ENCODE data around the gene SMAD2.

DNA sequence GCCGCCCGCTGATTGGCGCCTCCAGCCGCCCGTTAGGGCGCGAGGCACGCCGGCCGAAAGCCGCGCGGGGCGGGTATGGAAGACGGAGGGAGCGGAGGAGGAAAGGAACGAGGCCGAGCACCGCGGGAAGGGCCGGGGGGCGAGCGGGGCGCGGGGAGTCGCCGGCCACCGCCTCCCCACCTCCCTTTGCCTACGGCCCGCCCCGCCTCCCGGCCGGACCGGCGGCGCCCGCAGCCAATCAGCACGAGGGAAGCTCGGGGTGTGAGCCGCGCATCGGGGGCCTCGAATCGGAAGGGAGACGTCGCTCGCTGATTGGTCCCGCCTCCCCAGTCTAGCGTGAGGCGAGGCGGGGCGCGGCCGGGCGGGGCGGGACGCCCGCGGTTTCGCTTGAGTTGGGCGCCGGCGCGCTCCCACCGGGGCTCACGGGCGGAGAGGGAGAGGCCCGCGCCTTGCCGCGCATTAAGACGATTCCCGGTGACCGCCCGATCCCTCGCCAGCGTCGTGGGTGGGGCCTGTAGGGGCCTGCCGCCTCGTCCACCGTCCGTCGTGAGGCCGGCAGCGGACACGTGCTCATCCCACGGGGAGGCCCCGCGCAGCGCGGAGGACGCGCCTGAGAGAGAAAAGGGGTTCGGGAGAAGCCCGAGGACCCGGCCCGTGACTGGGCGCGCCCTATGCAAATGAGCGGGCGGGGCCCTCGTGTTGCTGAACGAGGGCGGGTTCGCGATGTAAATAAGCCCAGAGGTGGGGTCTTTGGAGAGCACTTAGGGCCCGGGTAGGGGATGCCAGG lies 665 bp upstream of the SMAD2 start:
- TF ChIP-seq, protein P1, sequence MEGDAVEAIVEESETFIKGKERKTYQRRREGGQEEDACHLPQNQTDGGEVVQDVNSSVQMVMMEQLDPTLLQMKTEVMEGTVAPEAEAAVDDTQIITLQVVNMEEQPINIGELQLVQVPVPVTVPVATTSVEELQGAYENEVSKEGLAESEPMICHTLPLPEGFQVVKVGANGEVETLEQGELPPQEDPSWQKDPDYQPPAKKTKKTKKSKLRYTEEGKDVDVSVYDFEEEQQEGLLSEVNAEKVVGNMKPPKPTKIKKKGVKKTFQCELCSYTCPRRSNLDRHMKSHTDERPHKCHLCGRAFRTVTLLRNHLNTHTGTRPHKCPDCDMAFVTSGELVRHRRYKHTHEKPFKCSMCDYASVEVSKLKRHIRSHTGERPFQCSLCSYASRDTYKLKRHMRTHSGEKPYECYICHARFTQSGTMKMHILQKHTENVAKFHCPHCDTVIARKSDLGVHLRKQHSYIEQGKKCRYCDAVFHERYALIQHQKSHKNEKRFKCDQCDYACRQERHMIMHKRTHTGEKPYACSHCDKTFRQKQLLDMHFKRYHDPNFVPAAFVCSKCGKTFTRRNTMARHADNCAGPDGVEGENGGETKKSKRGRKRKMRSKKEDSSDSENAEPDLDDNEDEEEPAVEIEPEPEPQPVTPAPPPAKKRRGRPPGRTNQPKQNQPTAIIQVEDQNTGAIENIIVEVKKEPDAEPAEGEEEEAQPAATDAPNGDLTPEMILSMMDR (IDR thresholded peaks at IDR 0.05; ENCODE audit: poor library complexity): no peak
- TF ChIP-seq EZH2phosphoT487 (IDR thresholded peaks at IDR 0.05; ENCODE audit: low read depth, severe bottlenecking, unreplicated experiment): no peak
